Measurements from ENCODE around the gene AK6.
"Not testable (repeated sequence)": the region's sequence is repeated elsewhere in the genome, so short reads cannot be mapped to it uniquely, and the experiment has no call there.

Gene AK6

GRCh38 chr5:69334793-69335268 lies 34.5 kb downstream of the AK6 start:
- DNase-seq = peak; percentile 58

GRCh38 chr5:69333668-69334315 lies 35.5 kb downstream of the AK6 start:
- not testable (repeated sequence) for DNase-seq

GRCh38 chr5:69331528-69332445 lies 37.5 kb downstream of the AK6 start:
- peak; percentile 12 for DNase-seq

- no peak for DNase-seq
These were observed 39.3 kb downstream of the AK6 start for GRCh38 chr5:69329905-69330489.

GRCh38 chr5:69326365-69326764 lies 43.0 kb downstream of the AK6 start:
- DNase-seq = no peak

- DNase-seq = no peak
These were observed 51.9 kb downstream of the AK6 start for GRCh38 chr5:69317391-69317790.

GRCh38 chr5:69315972-69316371 lies 53.3 kb downstream of the AK6 start:
- no peak for DNase-seq

GRCh38 chr5:69313428-69313827 lies 55.9 kb downstream of the AK6 start:
- no peak for DNase-seq

- no peak for DNase-seq
These were observed 56.7 kb downstream of the AK6 start for GRCh38 chr5:69312459-69313160.

- no peak for DNase-seq
These were observed 59.9 kb downstream of the AK6 start for GRCh38 chr5:69309380-69309779.

- no peak for DNase-seq
These were observed 61.2 kb downstream of the AK6 start for GRCh38 chr5:69308046-69308553.

- no peak for DNase-seq
These were observed 63.8 kb downstream of the AK6 start for GRCh38 chr5:69305512-69305911.

Measured in NCI-H774 (cell line).